Measurements from ENCODE around the gene MYO3B.

- no peak for TF ChIP-seq CTCF (optimal IDR thresholded peaks at IDR 0.05 in 1 of 3, IDR thresholded peaks at IDR 0.05 in 1 of 3, conservative IDR thresholded peaks at IDR 0.05 in 1 of 3; ENCODE audit: extremely low read depth in 1 of 3, insufficient read depth in 2 of 3, low read length in 3 of 3)
- TF ChIP-seq EZH2 (IDR thresholded peaks at IDR 0.05; ENCODE audit: low read length): no peak
Measured at GRCh38 chr2:170282851-170283250, 104.9 kb downstream of the MYO3B start.
